Activated CD8-positive, alpha-beta memory T cell treated with anti-CD3 and anti-CD28 coated beads, Interleukin-2, amount 10 ng/mL, durations not matched to agents 7 days and 5 days (primary cell): ENCODE data around the gene CRKL. TPM values are rescaled to one million over a fixed set of nuclear protein-coding genes. Genes with fewer than 3 reads are reported as not detected.

Experiments used
- ATAC-seq: fragments of 150-1000 bp; cut with Tn5 transposase; one replicate; pipeline ENCODE4 v1.10.0; 2021; ENCODE audit warnings: moderate library complexity
- CTCF ChIA-PET: fragments of 350-600 bp; sonication (Branson Sonifier 250); formaldehyde crosslinking; loops from one replicate; lab custom pipeline; 2021; ENCODE audit warnings: antibody characterized with exemption; lab: Charles Lee
- DNase-seq: peaks from one replicate; pipeline ENCODE4 v3.0.0-alpha.2; 2020
- H3K27ac Mint-ChIP-seq: one replicate; pipeline ENCODE4 v1.8.0; 2021; ENCODE audit warnings: mild to moderate bottlenecking, mixed read lengths
- H3K27me3 Mint-ChIP-seq: one replicate; pipeline ENCODE4 v1.8.0; 2021; ENCODE audit warnings: mixed read lengths
- H3K36me3 Mint-ChIP-seq: one replicate; pipeline ENCODE4 v1.8.0; 2021; ENCODE audit warnings: mild to moderate bottlenecking, mixed read lengths
- H3K4me1 Mint-ChIP-seq: one replicate; pipeline ENCODE4 v1.8.0; 2021; ENCODE audit warnings: mixed read lengths
- H3K4me3 Mint-ChIP-seq: one replicate; pipeline ENCODE4 v1.8.0; 2021; ENCODE audit warnings: mild to moderate bottlenecking, moderate library complexity, mixed read lengths
- H3K9me3 Mint-ChIP-seq: one replicate; pipeline ENCODE4 v1.8.0; 2022; ENCODE audit warnings: low read depth, mixed read lengths
- total RNA-seq, 2 experiments: library from RNA; stranded (reverse); gene quantifications; one replicate each; pipeline ENCODE4 v1.2.3, GENCODE V29; 2021

Gene CRKL
- total RNA-seq, 2 experiments from 2014 or later = 89.5 to 90.8 TPM

DNA sequence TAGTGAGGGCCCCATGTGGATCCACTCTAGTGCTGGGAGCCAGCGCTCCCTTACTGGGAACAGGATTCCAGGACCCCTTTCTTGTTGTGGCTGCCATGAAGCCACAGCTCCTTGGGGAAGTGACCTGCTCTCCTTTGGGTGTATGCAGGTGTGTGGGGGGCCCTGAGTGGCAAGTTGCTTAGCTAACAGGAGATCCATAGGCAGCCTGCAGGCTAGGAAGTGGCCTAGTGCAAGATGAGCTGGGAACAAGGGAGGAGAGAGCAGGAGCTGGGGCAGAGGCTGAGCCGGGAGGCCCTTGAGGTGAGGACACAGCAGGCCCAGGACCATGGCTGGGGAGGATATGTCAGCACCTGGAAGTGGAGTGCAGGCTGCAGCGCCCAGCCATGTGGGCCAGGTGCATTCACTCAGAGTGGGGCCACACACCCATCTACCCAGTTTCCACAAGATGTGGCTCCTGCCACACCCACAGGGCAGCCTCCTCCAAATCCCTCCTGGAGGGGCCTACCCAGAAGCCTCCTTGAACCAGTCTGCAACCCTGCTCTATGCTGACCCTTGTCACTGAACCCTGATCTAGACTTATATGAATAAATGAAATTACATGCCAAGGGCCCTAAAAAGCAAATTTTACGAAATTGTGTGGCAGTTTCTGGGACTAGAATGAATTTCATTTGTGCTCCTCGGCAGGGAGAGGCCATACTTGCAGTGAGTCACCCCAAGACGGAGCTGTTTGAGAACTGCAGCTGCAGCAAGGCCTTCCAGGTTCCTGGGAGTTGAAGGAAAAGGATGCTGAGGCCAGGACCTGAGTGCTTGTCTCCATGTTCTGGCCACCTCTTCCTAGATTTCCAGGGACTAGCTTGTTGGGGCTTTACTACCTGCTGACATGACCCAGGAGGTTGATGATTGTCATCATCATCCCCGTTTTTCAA lies 81.5 kb downstream of the CRKL start:
- peak overlapping the region; percentile 62 for H3K27ac Mint-ChIP-seq
- no peak overlapping the region for H3K4me3 Mint-ChIP-seq
- no peaks in the 10 kb centered on the region for H3K9me3 Mint-ChIP-seq
- no peak for ATAC-seq
- DNase-seq = no peak
- H3K27me3 Mint-ChIP-seq = no peaks in the 10 kb centered on the region
- H3K36me3 Mint-ChIP-seq = peaks cover 2% of the 10 kb centered on the region
- peaks cover 24% of the 10 kb centered on the region for H3K4me1 Mint-ChIP-seq
- CTCF ChIA-PET = interaction anchor here (1.1 kb wide), 1 partner anchor 13 kb away, joined by 4 read pairs; no protein-coding TSS in a partner anchor

DNA sequence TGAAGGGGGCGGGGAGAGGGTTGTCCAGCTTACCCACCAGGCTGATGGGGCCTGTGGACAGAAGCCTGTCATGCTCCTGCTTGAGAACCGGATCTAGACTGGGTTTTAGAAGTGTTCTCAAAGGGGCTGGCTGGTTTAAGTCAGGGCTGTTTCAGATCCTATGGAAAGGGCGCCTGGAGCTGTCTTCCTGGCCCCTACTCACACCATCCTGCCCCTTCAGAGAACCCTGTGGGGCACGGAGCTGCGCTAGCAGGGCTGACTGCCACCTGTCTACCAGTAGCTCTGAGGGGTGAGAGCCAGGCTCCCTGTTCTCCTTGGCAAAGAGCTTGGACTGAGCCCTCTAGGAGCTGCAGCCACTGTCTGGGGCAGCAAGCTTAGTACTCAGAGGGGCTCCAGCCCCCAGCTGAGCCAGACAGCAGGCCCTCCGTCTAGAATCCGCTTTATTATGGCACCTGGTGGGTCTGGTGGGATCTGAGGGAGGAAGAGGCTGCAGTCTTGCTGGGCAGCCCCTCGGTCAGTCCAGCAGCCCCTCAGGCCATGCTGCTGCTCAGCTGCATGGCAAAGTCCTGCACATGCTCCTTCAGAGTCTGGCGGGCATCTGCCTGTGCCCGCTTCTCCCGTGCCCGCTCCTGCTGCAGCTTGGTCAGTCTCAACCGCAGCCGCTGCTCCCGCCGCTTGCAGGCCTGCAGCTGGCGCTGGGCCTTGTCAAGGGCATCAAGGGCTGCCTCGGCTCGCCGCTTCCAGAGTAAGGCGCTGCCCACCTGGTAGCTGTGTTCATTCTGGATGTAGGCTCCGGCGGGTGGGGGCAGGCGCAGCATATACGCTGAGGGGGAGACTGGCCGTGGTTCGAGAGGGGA lies 82.4 kb downstream of the CRKL start:
- no peaks in the 10 kb centered on the region for H3K27me3 Mint-ChIP-seq
- H3K36me3 Mint-ChIP-seq = peaks cover 2% of the 10 kb centered on the region
- DNase-seq (no peak), ATAC-seq (no peak)
- peak overlapping the region; percentile 32 for H3K27ac Mint-ChIP-seq
- CTCF ChIA-PET = interaction anchor here (1.1 kb wide), 2 partner anchors 14 to 196 kb away, joined by 4 read pairs; no protein-coding TSS in a partner anchor
- no peaks in the 10 kb centered on the region for H3K9me3 Mint-ChIP-seq
- H3K4me1 Mint-ChIP-seq = peaks cover 28% of the 10 kb centered on the region
- no peak overlapping the region for H3K4me3 Mint-ChIP-seq

DNA sequence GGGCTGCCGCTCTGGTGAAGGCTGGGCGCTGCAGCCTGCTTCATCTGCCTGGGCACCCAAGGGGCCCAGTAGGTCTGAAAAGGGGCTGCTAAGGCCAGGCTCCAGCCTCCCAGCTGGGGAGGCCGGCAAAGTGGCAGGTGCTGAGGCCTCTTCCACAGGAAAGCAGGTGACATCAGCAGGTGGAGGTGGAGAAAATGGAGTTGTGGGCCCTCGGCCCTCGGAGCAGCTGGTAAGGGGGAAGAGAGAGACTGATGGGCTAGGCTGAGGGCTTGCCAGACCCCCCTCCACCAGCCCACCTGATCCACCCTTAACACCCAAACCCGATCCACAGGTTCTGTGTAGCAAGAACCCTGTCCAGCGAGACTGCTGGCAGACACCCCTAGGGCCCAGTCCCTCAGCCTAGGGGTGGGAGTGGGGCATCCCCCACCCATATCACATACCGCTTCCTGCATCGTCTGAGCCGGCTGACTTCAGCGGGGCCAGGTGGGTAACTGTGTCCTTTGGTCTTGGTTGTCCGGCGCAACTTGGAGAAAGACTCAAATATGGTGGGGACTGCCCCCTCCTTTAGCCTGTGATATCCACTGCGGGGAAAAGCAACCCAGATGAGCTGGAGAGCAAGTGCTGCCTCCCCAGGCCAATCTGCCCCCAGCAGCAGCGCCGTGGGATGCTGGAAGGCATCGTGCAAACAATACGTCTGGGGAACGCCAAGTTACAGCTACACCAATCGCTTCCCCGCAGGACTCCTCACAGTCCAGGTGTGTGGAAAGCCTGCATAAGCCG lies 83.2 kb downstream of the CRKL start:
- peaks cover 2% of the 10 kb centered on the region for H3K36me3 Mint-ChIP-seq
- no peak for DNase-seq
- no peaks in the 10 kb centered on the region for H3K27me3 Mint-ChIP-seq
- peak overlapping the region; percentile 97 for H3K27ac Mint-ChIP-seq
- no peaks in the 10 kb centered on the region for H3K9me3 Mint-ChIP-seq
- H3K4me1 Mint-ChIP-seq = peaks cover 28% of the 10 kb centered on the region
- peak overlapping the region; percentile 96 for H3K4me3 Mint-ChIP-seq
- CTCF ChIA-PET = interaction anchor here (0.7 to 1.1 kb wide), 5 partner anchors 9 to 197 kb away, joined by 3 to 5 read pairs (median 4); partner anchors contain the start of gene LZTR1
- no peak for ATAC-seq

DNA sequence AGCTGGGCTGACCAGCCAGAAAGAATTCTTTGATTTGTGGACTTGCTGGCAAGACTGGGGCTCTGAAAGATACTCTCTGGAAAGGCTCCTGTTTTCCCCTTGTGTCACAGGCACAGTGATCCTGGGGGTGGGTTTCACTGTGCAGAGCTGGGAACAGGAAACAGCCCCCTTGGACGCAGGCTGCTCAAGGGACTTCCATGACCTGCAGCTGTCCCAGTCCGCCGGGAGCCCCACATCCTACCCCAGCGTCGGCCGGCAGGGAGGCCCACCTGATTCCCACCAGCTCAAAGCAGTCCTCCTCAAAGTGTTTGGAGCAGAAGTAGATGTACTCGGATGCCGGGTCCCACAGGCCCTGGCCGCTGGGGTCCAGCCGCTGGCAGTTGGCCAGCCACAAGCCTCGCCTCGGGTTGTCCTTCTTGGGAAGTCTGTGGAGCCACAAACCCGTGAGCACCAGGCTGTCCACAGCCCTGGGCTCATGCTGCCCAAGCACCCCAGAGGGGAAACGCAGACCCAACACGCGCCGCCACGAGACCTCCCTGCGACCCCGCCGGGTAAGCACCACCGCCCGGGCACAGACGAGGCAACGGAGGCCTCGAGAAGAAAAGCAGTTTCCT lies 83.9 kb downstream of the CRKL start:
- no peak for ATAC-seq
- Mint-ChIP-seq H3K4me3 (peak overlapping the region; percentile 96), H3K27ac (peak overlapping the region; percentile 97), H3K27me3 (no peaks in the 10 kb centered on the region), H3K9me3 (no peaks in the 10 kb centered on the region), H3K36me3 (peaks cover 2% of the 10 kb centered on the region), H3K4me1 (peaks cover 28% of the 10 kb centered on the region)
- CTCF ChIA-PET = interaction anchor here (0.7 to 1.1 kb wide), 5 partner anchors 8 to 197 kb away, joined by 3 to 5 read pairs (median 4); partner anchors contain the start of gene LZTR1
- peak; percentile 51 for DNase-seq

DNA sequence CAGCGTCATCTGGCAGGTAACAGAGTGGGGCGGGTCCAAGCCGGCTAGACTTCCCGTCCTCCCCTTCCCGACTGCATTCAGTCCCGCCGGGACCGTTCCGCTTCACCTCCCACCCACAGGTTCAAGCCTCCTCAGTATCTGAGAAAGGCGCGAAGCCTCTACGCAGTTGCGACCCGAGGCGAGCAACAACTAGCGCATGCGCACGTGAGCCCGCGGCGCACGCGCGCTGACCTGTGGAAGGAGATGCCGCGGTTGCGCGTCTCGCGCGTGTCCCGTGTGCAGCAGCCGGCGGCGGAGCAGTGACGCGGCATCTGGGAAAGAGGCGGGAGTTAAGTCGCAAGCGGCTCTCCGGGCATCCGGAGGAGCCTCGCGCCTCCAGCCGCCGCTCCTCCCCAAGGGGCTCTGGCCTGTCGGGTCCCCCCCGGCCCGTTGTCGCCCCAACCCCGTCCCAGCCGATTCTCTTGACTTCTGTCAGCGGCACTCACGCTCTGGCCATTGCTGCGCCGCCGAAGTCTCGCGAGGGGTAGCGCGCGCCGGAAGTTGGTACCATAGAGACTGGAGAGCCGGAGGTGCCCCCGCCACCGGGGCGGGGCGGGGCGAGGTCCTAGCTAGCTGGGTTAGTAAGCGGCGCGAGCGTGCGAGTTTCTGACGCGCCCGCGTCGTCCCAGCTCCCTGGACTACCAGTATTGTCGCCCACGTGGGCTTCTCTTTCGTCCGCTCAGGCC lies 84.6 kb downstream of the CRKL start, which contains the start of gene THAP7:
THAP7 (minus strand) TSS at position 518 of the 725 bp plus-strand sequence; CDS start at position 311, 207 bp downstream.
- Mint-ChIP-seq H3K36me3 (peaks cover 2% of the 10 kb centered on the region), H3K9me3 (no peaks in the 10 kb centered on the region), H3K4me1 (peaks cover 28% of the 10 kb centered on the region), H3K4me3 (peak within 1 kb of the TSS; percentile 96), H3K27me3 (no peaks in the 10 kb centered on the region), H3K27ac (peak within 1 kb of the TSS; percentile 97)
- DNase-seq (peak; percentile 98), ATAC-seq (peak; percentile 94)
- CTCF ChIA-PET = interaction anchor here (1.1 to 3.3 kb wide), 6 partner anchors 11 to 101 kb away, joined by 3 to 22 read pairs (median 4); partner anchors contain the start of gene LZTR1

Other genes with a start within 250 kb of the CRKL start
- gene SERPIND1, start 143.3 kb upstream of the CRKL start, total RNA-seq = not detected
- 10 to 100 TPM; 84.5 to 99.6 TPM for gene PI4KA, start 58.6 kb upstream of the CRKL start, total RNA-seq
- 10 to 100 TPM; 32.3 to 38.5 TPM for gene SNAP29, start 58.4 kb upstream of the CRKL start, total RNA-seq
- under 1 TPM; 0.66 to 0.67 TPM for gene AIFM3, start 49.8 kb downstream of the CRKL start, total RNA-seq
- 10 to 100 TPM; 69.3 to 78.0 TPM for gene LZTR1, start 64.9 kb downstream of the CRKL start, total RNA-seq
- gene THAP7, start 84.7 kb downstream of the CRKL start, total RNA-seq = 10 to 100 TPM; 25.9 to 28.7 TPM
- under 1 TPM; 0.32 to 0.42 TPM for gene P2RX6, start 97.8 kb downstream of the CRKL start, total RNA-seq
- under 1 TPM; 0.16 to 0.53 TPM for gene SLC7A4, start 115.2 kb downstream of the CRKL start, total RNA-seq
- gene LRRC74B, start 128.5 kb downstream of the CRKL start, total RNA-seq = not detected